ENCODE results near the gene ARAP3.
A peak's percentile ranks its signal among the peaks of the same experiment; 100 is the strongest.

The ARAP3 gene

GRCh38 chr5:141701360-141702119 lies 19.5 kb upstream of the ARAP3 start:
- no peak for DNase-seq

GRCh38 chr5:141697586-141697985 lies 15.6 kb upstream of the ARAP3 start:
- DNase-seq: no peak

- DNase-seq: no peak
Observed at GRCh38 chr5:141696431-141696830, 14.4 kb upstream of the ARAP3 start.

- DNase-seq: no peak
Observed at GRCh38 chr5:141695627-141696215, 13.7 kb upstream of the ARAP3 start.

GRCh38 chr5:141694479-141694878 lies 12.4 kb upstream of the ARAP3 start:
- DNase-seq: no peak

GRCh38 chr5:141692919-141693725 lies 11.1 kb upstream of the ARAP3 start:
- DNase-seq: no peak

- no peak for DNase-seq
Observed at GRCh38 chr5:141692533-141692888, 10.5 kb upstream of the ARAP3 start.

- peak; percentile 88 for DNase-seq
Observed at GRCh38 chr5:141691867-141692532, 10.0 kb upstream of the ARAP3 start.

- no peak for DNase-seq
Observed at GRCh38 chr5:141691286-141691866, 9.3 kb upstream of the ARAP3 start.

GRCh38 chr5:141686648-141687416 lies 4.8 kb upstream of the ARAP3 start:
- no peak for DNase-seq

GRCh38 chr5:141685591-141685990 lies 3.6 kb upstream of the ARAP3 start:
- DNase-seq: no peak

- no peak for DNase-seq
Observed at GRCh38 chr5:141683596-141684141, 1.6 kb upstream of the ARAP3 start.

- DNase-seq: no peak
Observed at GRCh38 chr5:141681295-141681694, 735 bp downstream of the ARAP3 start.

GRCh38 chr5:141680751-141681201 lies 1.3 kb downstream of the ARAP3 start:
- no peak for DNase-seq

GRCh38 chr5:141680178-141680577 lies 1.9 kb downstream of the ARAP3 start:
- no peak for DNase-seq

GRCh38 chr5:141677415-141677814 lies 4.6 kb downstream of the ARAP3 start:
- no peak for DNase-seq

GRCh38 chr5:141675672-141676071 lies 6.4 kb downstream of the ARAP3 start:
- no peak for DNase-seq

GRCh38 chr5:141674747-141675146 lies 7.3 kb downstream of the ARAP3 start:
- DNase-seq: no peak

- DNase-seq: no peak
Observed at GRCh38 chr5:141672841-141673813, 8.9 kb downstream of the ARAP3 start.

GRCh38 chr5:141672071-141672840 lies 9.8 kb downstream of the ARAP3 start:
- DNase-seq: no peak

All from midbrain (tissue), 1 donor.